ENCODE measurements around the gene VWA8.

- TF ChIP-seq GATA2 (IDR thresholded peaks at IDR 0.05; ENCODE audit: low read depth, low read length): no peak
- TF ChIP-seq GATA3 (IDR thresholded peaks at IDR 0.05; ENCODE audit: low read depth, low read length): no peak
Measured at GRCh38 chr13:41821238-41821594, 139.7 kb downstream of the VWA8 start.
